K562 (cell line): Measurements from ENCODE around the gene GLT8D2. TPM values are rescaled to one million over a fixed set of nuclear protein-coding genes. Genes with fewer than 3 reads are reported as not detected.
A peak's percentile ranks its signal among the peaks of the same experiment; 100 is the strongest.

Source experiments
- ARNT ChIP-seq, 2 experiments: fragments of 450-650 bp; IDR thresholded peaks; 2 replicates each; pipeline ENCODE4 v1.6.1; 2016; ENCODE audit warnings: mild to moderate bottlenecking in 1 of 2
- E2F5 ChIP-seq: sonication (generic); formaldehyde crosslinking; IDR thresholded peaks from 2 replicates; pipeline ENCODE4 v1.8.0; 2022; ENCODE audit warnings: mild to moderate bottlenecking, missing genetic modification reagents
- GTF3C2 ChIP-seq: IDR thresholded peaks from 3 replicates; pipeline ENCODE4 v1.6.1; 2011; ENCODE audit warnings: borderline replicate concordance, mild to moderate bottlenecking, moderate library complexity; ENCODE audit not compliant: insufficient read length; ENCODE audit errors: extremely low read depth
- PATZ1 ChIP-seq: fragments of 250-450 bp; sonication (Bioruptor Pico); IDR thresholded peaks from 2 replicates; pipeline ENCODE4 v1.5.0; 2020; ENCODE audit warnings: mild to moderate bottlenecking, borderline replicate concordance
- POLR2B ChIP-seq: fragments of 450-650 bp; IDR thresholded peaks from 2 replicates; pipeline ENCODE4 v1.6.1; 2018; ENCODE audit warnings: low read depth; ENCODE audit not compliant: partially characterized antibody
- POU5F1 ChIP-seq: fragments of 150-350 bp; IDR thresholded peaks from 2 replicates; pipeline ENCODE4 v1.6.1; 2014; ENCODE audit warnings: borderline replicate concordance, low read length, low read depth, mild to moderate bottlenecking; ENCODE audit not compliant: partially characterized antibody
- RFX7 ChIP-seq: fragments of 250-450 bp; sonication (Bioruptor Pico); IDR thresholded peaks from 2 replicates; pipeline ENCODE4 v1.5.1; 2021; ENCODE audit warnings: mild to moderate bottlenecking
- THRA ChIP-seq: fragments of 450-650 bp; IDR thresholded peaks from 2 replicates; pipeline ENCODE4 v1.6.1; 2017; ENCODE audit warnings: mild to moderate bottlenecking, moderate library complexity
- TRIM24 ChIP-seq, 2 experiments: fragments of 450-650 bp; IDR thresholded peaks; 2 replicates each; pipeline ENCODE4 v1.6.1; 2016
- ZBTB49 ChIP-seq: sonication (generic); formaldehyde crosslinking; IDR thresholded peaks from 2 replicates; pipeline ENCODE4 v1.8.0; 2022; ENCODE audit warnings: missing genetic modification reagents, mild to moderate bottlenecking, borderline replicate concordance
- ZBTB9 ChIP-seq: fragments of 450-650 bp; formaldehyde crosslinking; IDR thresholded peaks from 2 replicates; pipeline ENCODE4 v1.4.0; 2020; ENCODE audit warnings: mild to moderate bottlenecking, moderate library complexity
- ZEB2 ChIP-seq: fragments of 450-650 bp; IDR thresholded peaks from 2 replicates; pipeline ENCODE4 v1.6.1; 2016
- ZNF280A ChIP-seq: fragments of 450-650 bp; IDR thresholded peaks from 2 replicates; pipeline ENCODE4 v1.6.1; 2018; ENCODE audit warnings: mild to moderate bottlenecking, low read depth; ENCODE audit not compliant: partially characterized antibody
- polyA plus RNA-seq, 8 experiments: library from polyadenylated mRNA; depleted of rRNA in 4 of 8; stranded (reverse) in 5 of 8; unstranded in 3 of 8; fragments of >200 nt; fragmentation: Nextera tagmentation in 2 of 8; fragmentation: Illumina TruSeq in 1 of 8; extraction: Ambion mirVana in 2 of 8; extraction: Trizol in 1 of 8; gene quantifications; 2 replicates each; pipeline versions ENCODE4 v1.2.1 to v1.2.3, GENCODE V29; 2011 to 2014; ENCODE audit warnings: inconsistent platforms in 1 of 8, missing spikeins in 1 of 8
- total RNA-seq, 7 experiments: library from RNA; depleted of rRNA in 6 of 7; stranded (reverse); fragments of >200 nt in 6 of 7; fragmentation: Illumina TruSeq in 2 of 7; extraction: Trizol in 2 of 7; gene quantifications; 2 replicates each; pipeline versions ENCODE4 v1.2.1 to v1.2.3, GENCODE V29; 2011 to 2021; ENCODE audit warnings: low replicate concordance in 1 of 7

The GLT8D2 gene
- total and polyA plus RNA-seq, 9 of the 15 experiments (the other 6 are each of a cell fraction or from before 2014, with no cell fraction given): 0.18 to 0.27 (median 0.18) TPM; not detected in 6

GRCh38 chr12:103948746-103949406 lies 101.1 kb downstream of the GLT8D2 start (continued):
- TF ChIP-seq ZBTB49 (CRISPR knock-in tag) (no peak), RFX7 (CRISPR knock-in tag) (no peak), PATZ1 (CRISPR knock-in tag) (no peak), POLR2B (peak; percentile 63), E2F5 (CRISPR knock-in tag) (no peak), ZNF280A (no peak), THRA (no peak), ZBTB9 (CRISPR knock-in tag) (no peak), GTF3C2 (no peak), ARNT (IDR thresholded peaks at IDR 0.05) (no peak), ZEB2 (no peak), POU5F1 (no peak), TRIM24 (IDR thresholded peaks at IDR 0.05) (no peak)
